Naive B cell (primary cell): ENCODE measurements around the gene MGAM2. TPM values are rescaled to one million over a fixed set of nuclear protein-coding genes. Genes with fewer than 3 reads are reported as not detected.

Experiments
- ATAC-seq, 2 donors: fragments of 150-1000 bp; cut with Tn5 transposase; 2 replicates each; pipeline ENCODE4 v1.10.0; 2021; ENCODE audit warnings: low read depth in 2 of 2, mild to moderate bottlenecking in 2 of 2, moderate library complexity in 2 of 2
- DNase-seq: peaks from one replicate; pipeline ENCODE4 v3.0.0; 2022
- H3K27ac Mint-ChIP-seq, 6 donors: one replicate each; pipeline ENCODE4 v1.8.0; 2020 to 2022; ENCODE audit warnings: mild to moderate bottlenecking in 6 of 6, mixed read lengths in 6 of 6, moderate library complexity in 5 of 6, inconsistent platforms in 2 of 6
- H3K27me3 Mint-ChIP-seq, 3 donors: one replicate each; pipeline ENCODE4 v1.8.0; 2021 to 2022; ENCODE audit warnings: mixed read lengths in 3 of 3, mild to moderate bottlenecking in 1 of 3
- H3K36me3 Mint-ChIP-seq, 2 donors: one replicate each; pipeline ENCODE4 v1.8.0; 2020 to 2022; ENCODE audit warnings: mixed read lengths in 2 of 2, inconsistent platforms in 1 of 2, mild to moderate bottlenecking in 1 of 2
- H3K4me1 Mint-ChIP-seq, 3 donors: one replicate each; pipeline ENCODE4 v1.8.0; 2020 to 2022; ENCODE audit warnings: mixed read lengths in 3 of 3, inconsistent platforms in 1 of 3, mild to moderate bottlenecking in 1 of 3, moderate library complexity in 1 of 3
- H3K4me3 Mint-ChIP-seq, 8 donors: one replicate each; pipeline ENCODE4 v1.8.0; 2020 to 2022; ENCODE audit warnings: mild to moderate bottlenecking in 8 of 8, mixed read lengths in 8 of 8, moderate library complexity in 8 of 8, inconsistent platforms in 2 of 8
- H3K9me3 Mint-ChIP-seq, 7 donors: one replicate each; pipeline ENCODE4 v1.8.0; 2020 to 2022; ENCODE audit warnings: mixed read lengths in 7 of 7, mild to moderate bottlenecking in 5 of 7, inconsistent platforms in 2 of 7, moderate library complexity in 1 of 7
- polyA plus RNA-seq, 6 donors: library from polyadenylated mRNA; unstranded; fragments of 300-500 nt; fragmentation: Illumina TruSeq; gene quantifications; one replicate each; pipeline ENCODE4 v1.2.3, GENCODE V29; 2021; ENCODE audit warnings: low read depth in 6 of 6

Gene MGAM2
- polyA plus RNA-seq, 6 donors from 2014 or later: not detected

- DNase-seq (no peak), ATAC-seq (no peak)
- Mint-ChIP-seq H3K27ac (no peak overlapping the region), H3K4me1 (no peaks in the 10 kb centered on the region), H3K36me3 (no peaks in the 10 kb centered on the region), H3K9me3 (no peaks in the 10 kb centered on the region), H3K27me3 (peaks cover 0 to 12% (median 4%) of the 10 kb centered on the region in 3 donors), H3K4me3 (no peak overlapping the region)
Measured at GRCh38 chr7:142134909-142135308, 23.4 kb downstream of the MGAM2 start.

GRCh38 chr7:142138996-142139395 is 27.5 kb downstream of the MGAM2 start:
- Mint-ChIP-seq H3K9me3 (no peaks in the 10 kb centered on the region), H3K27me3 (no peaks in the 10 kb centered on the region), H3K27ac (no peak overlapping the region), H3K4me1 (no peaks in the 10 kb centered on the region), H3K36me3 (no peaks in the 10 kb centered on the region), H3K4me3 (no peak overlapping the region)
- DNase-seq (no peak), ATAC-seq (no peak)

GRCh38 chr7:142139597-142140400 is 28.3 kb downstream of the MGAM2 start:
- Mint-ChIP-seq H3K27ac (peak overlapping the region in 1 of 6 donors; percentile 21), H3K27me3 (peaks cover 0 to 1% (median 0%) of the 10 kb centered on the region in 3 donors), H3K9me3 (no peaks in the 10 kb centered on the region), H3K36me3 (no peaks in the 10 kb centered on the region), H3K4me3 (no peak overlapping the region), H3K4me1 (no peaks in the 10 kb centered on the region)
- DNase-seq (no peak), ATAC-seq (no peak)

- Mint-ChIP-seq H3K4me1 (no peaks in the 10 kb centered on the region), H3K9me3 (no peaks in the 10 kb centered on the region), H3K27me3 (peaks cover 0 to 6% (median 4%) of the 10 kb centered on the region in 3 donors), H3K27ac (no peak overlapping the region), H3K36me3 (no peaks in the 10 kb centered on the region), H3K4me3 (no peak overlapping the region)
- ATAC-seq (no peak), DNase-seq (no peak)
Measured at GRCh38 chr7:142140401-142140959, 29.0 kb downstream of the MGAM2 start.

- no peaks in the 10 kb centered on the region for H3K9me3 Mint-ChIP-seq
- no peak overlapping the region for H3K27ac Mint-ChIP-seq
- ATAC-seq: no peak
- H3K4me1 Mint-ChIP-seq: no peaks in the 10 kb centered on the region
- no peak for DNase-seq
- H3K27me3 Mint-ChIP-seq: peaks cover 0 to 11% (median 6%) of the 10 kb centered on the region in 3 donors
- no peak overlapping the region for H3K4me3 Mint-ChIP-seq
- H3K36me3 Mint-ChIP-seq: no peaks in the 10 kb centered on the region
Measured at GRCh38 chr7:142142702-142143101, 31.2 kb downstream of the MGAM2 start.

GRCh38 chr7:142146124-142146523 is 34.6 kb downstream of the MGAM2 start:
- Mint-ChIP-seq H3K4me1 (no peaks in the 10 kb centered on the region), H3K36me3 (no peaks in the 10 kb centered on the region), H3K27ac (peak overlapping the region in 1 of 6 donors; percentile 18)

GRCh38 chr7:142150356-142150755 is 38.8 kb downstream of the MGAM2 start:
- no peaks in the 10 kb centered on the region for H3K4me1 Mint-ChIP-seq
- no peak overlapping the region for H3K27ac Mint-ChIP-seq
- DNase-seq (no peak), ATAC-seq (no peak)
- H3K27me3 Mint-ChIP-seq: peaks cover 0 to 13% (median 0%) of the 10 kb centered on the region in 3 donors
- no peak overlapping the region for H3K4me3 Mint-ChIP-seq
- peaks cover 0 to 7% (median 0%) of the 10 kb centered on the region in 7 donors for H3K9me3 Mint-ChIP-seq
- H3K36me3 Mint-ChIP-seq: no peaks in the 10 kb centered on the region

More at GRCh38 chr7:142146124-142146523, 34.6 kb downstream of the MGAM2 start:
- peaks cover 0 to 7% (median 0%) of the 10 kb centered on the region in 7 donors for H3K9me3 Mint-ChIP-seq
- DNase-seq (no peak), ATAC-seq (no peak)
- H3K4me3 Mint-ChIP-seq: no peak overlapping the region
- H3K27me3 Mint-ChIP-seq: peaks cover 0 to 16% (median 6%) of the 10 kb centered on the region in 3 donors

GRCh38 chr7:142150869-142151268 is 39.4 kb downstream of the MGAM2 start:
- Mint-ChIP-seq H3K9me3 (peaks cover 0 to 7% (median 0%) of the 10 kb centered on the region in 7 donors), H3K27me3 (peaks cover 0 to 12% (median 0%) of the 10 kb centered on the region in 3 donors), H3K27ac (no peak overlapping the region), H3K36me3 (no peaks in the 10 kb centered on the region), H3K4me1 (no peaks in the 10 kb centered on the region), H3K4me3 (no peak overlapping the region)
- ATAC-seq (no peak), DNase-seq (no peak)

GRCh38 chr7:142152076-142152475 is 40.6 kb downstream of the MGAM2 start:
- Mint-ChIP-seq H3K36me3 (no peaks in the 10 kb centered on the region), H3K27ac (no peak overlapping the region), H3K4me3 (no peak overlapping the region), H3K27me3 (peaks cover 0 to 7% (median 0%) of the 10 kb centered on the region in 3 donors), H3K4me1 (no peaks in the 10 kb centered on the region), H3K9me3 (peaks cover 0 to 7% (median 0%) of the 10 kb centered on the region in 7 donors)
- DNase-seq: no peak
- no peak for ATAC-seq

- no peak overlapping the region for H3K4me3 Mint-ChIP-seq
- H3K9me3 Mint-ChIP-seq: peaks cover 0 to 3% (median 0%) of the 10 kb centered on the region in 7 donors
- H3K36me3 Mint-ChIP-seq: no peaks in the 10 kb centered on the region
- no peak overlapping the region for H3K27ac Mint-ChIP-seq
- ATAC-seq: no peak
- no peak for DNase-seq
- no peaks in the 10 kb centered on the region for H3K4me1 Mint-ChIP-seq
- peaks cover 0 to 5% (median 0%) of the 10 kb centered on the region in 3 donors for H3K27me3 Mint-ChIP-seq
Measured at GRCh38 chr7:142153400-142153799, 41.9 kb downstream of the MGAM2 start.

GRCh38 chr7:142158736-142159496 is 47.4 kb downstream of the MGAM2 start:
- peaks cover 0 to 4% (median 0%) of the 10 kb centered on the region in 3 donors for H3K27me3 Mint-ChIP-seq

GRCh38 chr7:142161921-142162320 is 50.4 kb downstream of the MGAM2 start:
- H3K36me3 Mint-ChIP-seq: no peaks in the 10 kb centered on the region
- H3K4me3 Mint-ChIP-seq: no peak overlapping the region
- H3K27ac Mint-ChIP-seq: peak overlapping the region in 1 of 6 donors; percentile 17
- DNase-seq (no peak), ATAC-seq (no peak)
- peaks cover 0 to 3% (median 0%) of the 10 kb centered on the region in 7 donors for H3K9me3 Mint-ChIP-seq
- peaks cover 0 to 11% (median 9%) of the 10 kb centered on the region in 3 donors for H3K27me3 Mint-ChIP-seq
- no peaks in the 10 kb centered on the region for H3K4me1 Mint-ChIP-seq

More at GRCh38 chr7:142158736-142159496, 47.4 kb downstream of the MGAM2 start:
- no peak for DNase-seq
- Mint-ChIP-seq H3K27ac (no peak overlapping the region), H3K36me3 (no peaks in the 10 kb centered on the region), H3K4me1 (no peaks in the 10 kb centered on the region), H3K9me3 (peaks cover 0 to 3% (median 0%) of the 10 kb centered on the region in 7 donors), H3K4me3 (no peak overlapping the region)
- ATAC-seq: no peak

GRCh38 chr7:142168746-142169145 is 57.2 kb downstream of the MGAM2 start:
- Mint-ChIP-seq H3K27ac (peak overlapping the region in 1 of 6 donors; percentile 40), H3K27me3 (peaks cover 0 to 11% (median 5%) of the 10 kb centered on the region in 3 donors), H3K36me3 (no peaks in the 10 kb centered on the region), H3K4me1 (no peaks in the 10 kb centered on the region), H3K4me3 (no peak overlapping the region), H3K9me3 (no peaks in the 10 kb centered on the region)
- ATAC-seq: no peak
- DNase-seq: no peak
